Measurements from ENCODE around the gene LRRFIP2. TPM values are rescaled to one million over a fixed set of nuclear protein-coding genes. Genes with fewer than 3 reads are reported as not detected.

LRRFIP2 gene
- total RNA-seq, 1 donor from 2014 or later = 42.8 TPM

GRCh38 chr3:37031096-37031682 lies 143.2 kb downstream of the LRRFIP2 start:
- H3K4me1 ChIP-seq = peaks cover 9 to 27% of the 10 kb centered on the region in 2 donors

GRCh38 chr3:37030588-37030987 lies 143.8 kb downstream of the LRRFIP2 start:
- no peak for TF ChIP-seq CTCF (IDR thresholded peaks at IDR 0.05)
- Histone ChIP-seq H3K27me3 (no peaks in the 10 kb centered on the region), H3K36me3 (peaks cover 3 to 36% of the 10 kb centered on the region in 2 donors)

More at GRCh38 chr3:37031096-37031682, 143.2 kb downstream of the LRRFIP2 start:
- intact Hi-C loops (cut with DNase I) = loop anchor here (2.0 kb wide), 1 partner anchor 24 kb away; no protein-coding TSS in a partner anchor
- no peak for DNase-seq (ENCODE audit: low spot score in 2 of 2)
- Histone ChIP-seq H3K27ac (peak overlapping the region; percentile 64 to 74), H3K4me3 (no peak overlapping the region), H3K36me3 (peaks cover 5 to 36% of the 10 kb centered on the region in 2 donors), H3K9me3 (peaks cover 0 to 3% of the 10 kb centered on the region in 2 donors), H3K27me3 (no peaks in the 10 kb centered on the region)
- no peak for TF ChIP-seq CTCF (IDR thresholded peaks at IDR 0.05)

GRCh38 chr3:37029516-37030163 lies 144.7 kb downstream of the LRRFIP2 start:
- Histone ChIP-seq H3K27ac (peak overlapping the region; percentile 64 to 74), H3K9me3 (no peaks in the 10 kb centered on the region), H3K4me3 (no peak overlapping the region), H3K36me3 (peaks cover 0 to 31% of the 10 kb centered on the region in 2 donors), H3K27me3 (no peaks in the 10 kb centered on the region), H3K4me1 (peaks cover 9 to 32% of the 10 kb centered on the region in 2 donors)
- intact Hi-C loops (cut with DNase I) = loop anchor here (2.0 kb wide), 1 partner anchor 25 kb away; no protein-coding TSS in a partner anchor
- no peak for DNase-seq (ENCODE audit: low spot score in 2 of 2)
- no peak for TF ChIP-seq CTCF (IDR thresholded peaks at IDR 0.05)

More at GRCh38 chr3:37030588-37030987, 143.8 kb downstream of the LRRFIP2 start:
- Histone ChIP-seq H3K4me1 (peaks cover 9 to 32% of the 10 kb centered on the region in 2 donors), H3K4me3 (no peak overlapping the region), H3K9me3 (no peaks in the 10 kb centered on the region), H3K27ac (peak overlapping the region; percentile 64 to 74)
- intact Hi-C loops (cut with DNase I) = loop anchor here (2.0 kb wide), 1 partner anchor 24 kb away; no protein-coding TSS in a partner anchor
- no peak for DNase-seq (ENCODE audit: low spot score in 2 of 2)

GRCh38 chr3:37029111-37029510 lies 145.3 kb downstream of the LRRFIP2 start:
- Histone ChIP-seq H3K9me3 (no peaks in the 10 kb centered on the region), H3K4me1 (peaks cover 9 to 32% of the 10 kb centered on the region in 2 donors), H3K36me3 (peaks cover 0 to 31% of the 10 kb centered on the region in 2 donors), H3K27me3 (no peaks in the 10 kb centered on the region), H3K4me3 (no peak overlapping the region), H3K27ac (peak overlapping the region; percentile 23 to 64)
- no peak for TF ChIP-seq CTCF (IDR thresholded peaks at IDR 0.05)
- intact Hi-C loops (cut with DNase I) = no loop called here
- DNase-seq (ENCODE audit: low spot score in 2 of 2) = no peak

GRCh38 chr3:37028329-37028728 lies 146.1 kb downstream of the LRRFIP2 start:
- H3K4me3 ChIP-seq = no peak overlapping the region
- no peaks in the 10 kb centered on the region for H3K9me3 ChIP-seq
- intact Hi-C loops (cut with DNase I) = no loop called here
- TF ChIP-seq CTCF (IDR thresholded peaks at IDR 0.05) = no peak
- DNase-seq (ENCODE audit: low spot score in 2 of 2) = no peak
- peak overlapping the region; percentile 23 to 64 for H3K27ac ChIP-seq
- H3K36me3 ChIP-seq = peaks cover 4 to 38% of the 10 kb centered on the region in 2 donors
- H3K27me3 ChIP-seq = no peaks in the 10 kb centered on the region
- H3K4me1 ChIP-seq = peaks cover 9 to 32% of the 10 kb centered on the region in 2 donors

All from ascending aorta (tissue), 2 donors.